IPS DF 6.9 (cell line): ENCODE data around the gene ATP13A2.

Experiments
- DNase-seq: peaks from one replicate; pipeline ENCODE4 v3.0.0-alpha.2; 2013; ENCODE audit warnings: low read depth, low spot score
- H3K27ac ChIP-seq: one replicate; pipeline ENCODE4 v1.5.1; 2013; ENCODE audit warnings: low read length, control low read depth
- H3K27me3 ChIP-seq: 2 replicates; pipeline ENCODE4 v1.6.1; 2013; ENCODE audit warnings: mild to moderate bottlenecking, low read length; ENCODE audit not compliant: control insufficient read depth, insufficient read depth
- H3K36me3 ChIP-seq: 2 replicates; pipeline ENCODE4 v1.6.1; 2013; ENCODE audit warnings: low read length; ENCODE audit not compliant: control insufficient read depth, insufficient read depth
- H3K4me1 ChIP-seq: 2 replicates; pipeline ENCODE4 v1.6.1; 2013; ENCODE audit warnings: low read length; ENCODE audit not compliant: control insufficient read depth, insufficient read depth
- H3K4me3 ChIP-seq: 2 replicates; pipeline ENCODE4 v1.5.1; 2013; ENCODE audit warnings: mild to moderate bottlenecking, low read length
- H3K9me3 ChIP-seq: 2 replicates; pipeline ENCODE4 v1.6.1; 2013; ENCODE audit warnings: low read length, inconsistent platforms; ENCODE audit not compliant: control insufficient read depth, insufficient read depth
- WGBS: extraction: QIAGEN DNeasy Blood & Tissue Kit; methylation state at CpG from one replicate; pipeline ENCODE4 v1.1.7; 2013; ENCODE audit warnings: mixed read lengths, missing lambda C conversion rate; ENCODE audit not compliant: insufficient read length, insufficient coverage; 5-methylcytosine and 5-hydroxymethylcytosine counted together

The ATP13A2 gene

DNA sequence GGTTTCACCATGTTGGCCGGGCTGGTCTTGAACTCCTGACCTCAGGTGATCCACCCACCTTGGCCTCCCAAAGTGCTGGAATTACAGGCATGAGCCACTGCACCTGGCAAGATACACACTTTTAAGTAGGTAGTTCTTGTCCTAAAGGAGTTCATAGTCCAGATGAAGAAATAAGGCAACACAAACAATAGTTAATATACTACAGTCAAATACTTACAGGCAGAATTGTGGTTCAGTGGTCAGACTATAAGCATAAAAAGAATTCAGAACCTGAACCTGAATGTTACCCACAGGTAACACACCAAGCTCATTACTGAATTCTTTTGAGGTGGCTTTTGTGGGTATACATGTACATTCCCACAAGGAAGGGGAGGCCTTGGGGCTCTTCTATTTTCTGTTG lies 40.3 kb upstream of the ATP13A2 start:
- WGBS, result no CpG with 5 or more reads among the region's 1 CpG
- Histone ChIP-seq H3K9me3 (no peaks in the 10 kb centered on the region), H3K4me3 (no peak overlapping the region), H3K27ac (no peak overlapping the region), H3K36me3 (peaks cover 2% of the 10 kb centered on the region; the same call in 1 of the 2 replicates), H3K4me1 (no peaks in the 10 kb centered on the region), H3K27me3 (no peaks in the 10 kb centered on the region)
- no peak for DNase-seq

DNA sequence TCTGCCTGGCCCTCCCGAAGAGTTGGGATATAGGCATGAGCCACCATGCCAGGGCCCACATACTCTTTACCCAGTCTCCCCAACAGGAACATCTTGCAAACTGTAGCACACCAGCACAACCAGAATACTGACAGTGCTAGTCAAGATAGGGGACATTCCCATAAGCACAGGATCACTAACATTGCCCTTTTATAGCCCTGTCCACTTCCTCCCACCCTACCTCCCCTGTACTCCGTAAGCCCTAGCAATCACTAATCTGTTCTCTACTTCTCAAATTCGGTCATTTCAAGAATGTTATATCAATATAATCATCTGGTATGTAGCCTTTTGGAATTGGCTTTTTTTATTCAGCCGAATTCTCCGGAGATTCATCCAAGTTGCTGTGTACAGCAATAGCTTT lies 36.2 kb upstream of the ATP13A2 start:
- Histone ChIP-seq H3K4me1 (no peaks in the 10 kb centered on the region), H3K27ac (no peak overlapping the region), H3K27me3 (no peaks in the 10 kb centered on the region), H3K36me3 (peaks cover 2% of the 10 kb centered on the region; the same call in 1 of the 2 replicates), H3K4me3 (no peak overlapping the region), H3K9me3 (no peaks in the 10 kb centered on the region)
- WGBS, result no CpG with 5 or more reads among the region's 5 CpGs
- DNase-seq, result no peak

DNA sequence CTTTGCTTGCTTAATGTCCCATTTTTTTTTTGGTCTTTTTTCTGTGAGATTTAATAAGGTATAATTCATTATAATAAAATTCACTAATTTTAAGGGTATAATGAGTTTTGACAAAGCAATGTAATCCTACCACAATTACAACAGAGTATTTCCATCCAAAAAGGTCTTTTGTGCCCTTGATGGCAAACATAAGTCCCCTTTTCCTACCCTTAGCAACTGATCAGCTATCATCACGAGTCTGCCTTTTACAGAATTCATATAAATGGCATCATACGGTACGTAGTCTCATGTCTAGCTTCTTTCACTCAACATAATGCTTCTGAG lies 34.6 kb upstream of the ATP13A2 start:
- Histone ChIP-seq H3K4me3 (no peak overlapping the region), H3K27me3 (no peaks in the 10 kb centered on the region), H3K27ac (no peak overlapping the region), H3K9me3 (no peaks in the 10 kb centered on the region), H3K36me3 (peaks cover 4% of the 10 kb centered on the region; the same call in 1 of the 2 replicates), H3K4me1 (no peaks in the 10 kb centered on the region)
- no CpG with 5 or more reads among the region's 3 CpGs for WGBS
- DNase-seq, result no peak

DNA sequence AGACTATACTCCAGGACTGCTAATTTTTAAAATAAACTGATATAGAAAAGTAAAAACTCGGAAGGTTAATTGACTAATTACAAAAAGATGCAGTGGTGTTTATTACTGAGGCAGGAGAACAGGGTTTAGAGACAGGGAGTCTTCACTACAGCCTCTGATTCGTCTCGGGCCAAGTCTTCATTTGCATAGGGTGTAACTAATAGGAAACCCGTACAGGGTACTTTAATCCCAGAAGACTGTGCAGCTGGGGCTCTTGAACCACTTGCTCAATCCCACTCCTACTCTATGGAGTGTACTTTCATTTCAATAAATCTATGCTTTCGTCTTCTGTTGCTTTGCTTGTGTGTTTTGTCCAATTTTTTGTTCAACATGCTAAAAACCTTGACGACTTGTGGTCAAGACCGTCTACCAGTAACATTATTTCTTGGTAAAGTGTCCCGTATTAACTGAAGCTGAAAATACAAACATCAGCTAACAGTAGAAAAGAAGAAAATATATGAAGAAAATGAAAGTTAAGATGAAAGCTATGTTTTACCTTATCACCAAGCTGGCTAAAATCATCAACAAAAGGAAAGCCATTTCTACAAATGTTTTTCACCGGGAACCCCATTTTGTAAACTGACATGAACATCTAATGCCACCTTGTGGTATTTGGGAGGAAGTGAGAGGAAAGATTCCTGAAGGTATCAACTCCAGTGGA lies 34.1 kb upstream of the ATP13A2 start:
- DNase-seq, result no peak
- Histone ChIP-seq H3K36me3 (peaks cover 4% of the 10 kb centered on the region; the same call in 1 of the 2 replicates), H3K4me3 (no peak overlapping the region), H3K27me3 (no peaks in the 10 kb centered on the region), H3K4me1 (no peaks in the 10 kb centered on the region), H3K9me3 (no peaks in the 10 kb centered on the region), H3K27ac (no peak overlapping the region)
- WGBS, result no CpG with 5 or more reads among the region's 9 CpGs

DNA sequence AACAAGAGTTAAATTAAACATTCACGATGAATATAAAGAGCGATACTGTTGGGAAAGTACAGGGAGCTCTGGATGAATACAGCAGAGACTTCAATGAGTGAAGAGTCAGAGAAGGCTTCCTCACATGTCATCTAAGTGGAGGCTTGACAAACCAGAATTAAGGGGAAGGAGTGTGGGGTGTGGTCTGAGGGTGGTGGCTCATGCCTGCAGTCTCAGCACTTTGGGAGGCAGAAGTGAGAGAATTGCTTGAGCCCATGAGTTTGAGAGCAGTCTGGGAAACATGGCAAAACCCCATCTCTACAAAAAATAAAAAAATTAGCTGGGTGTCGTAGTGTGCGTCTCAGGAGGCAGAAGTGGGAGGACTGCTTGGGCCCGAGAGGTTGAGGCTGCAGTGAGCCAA lies 33.4 kb upstream of the ATP13A2 start:
- no peak for DNase-seq
- Histone ChIP-seq H3K9me3 (no peaks in the 10 kb centered on the region), H3K4me1 (no peaks in the 10 kb centered on the region), H3K27me3 (no peaks in the 10 kb centered on the region), H3K4me3 (no peak overlapping the region), H3K36me3 (peaks cover 2% of the 10 kb centered on the region; the same call in 1 of the 2 replicates), H3K27ac (no peak overlapping the region)
- no CpG with 5 or more reads among the region's 5 CpGs for WGBS

DNA sequence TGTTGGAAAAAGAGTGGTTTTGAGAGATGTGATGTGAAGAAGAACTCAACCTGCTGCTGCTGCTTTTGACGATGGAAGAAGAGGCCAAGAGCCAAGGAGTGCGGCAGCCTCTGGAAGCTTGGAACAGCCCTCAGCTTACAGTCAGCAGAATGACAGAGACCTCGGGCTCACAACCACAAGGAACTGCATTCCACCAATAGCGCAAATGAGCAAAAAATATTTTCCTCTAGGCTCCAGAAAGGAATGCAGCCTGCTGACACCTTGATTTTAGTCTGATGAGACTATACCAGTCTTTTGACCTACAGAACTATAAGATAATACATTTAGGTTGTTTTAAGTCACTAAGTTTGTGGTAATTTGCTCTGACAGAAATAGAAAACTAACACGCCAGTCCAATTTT lies 31.9 kb upstream of the ATP13A2 start:
- H3K4me1 ChIP-seq, result no peaks in the 10 kb centered on the region
- H3K27me3 ChIP-seq, result no peaks in the 10 kb centered on the region
- H3K9me3 ChIP-seq, result no peaks in the 10 kb centered on the region
- no peak for DNase-seq
- no peak overlapping the region for H3K27ac ChIP-seq
- WGBS, result no CpG with 5 or more reads among the region's 5 CpGs
- H3K36me3 ChIP-seq, result peaks cover 2% of the 10 kb centered on the region; the same call in 1 of the 2 replicates
- H3K4me3 ChIP-seq, result no peak overlapping the region

DNA sequence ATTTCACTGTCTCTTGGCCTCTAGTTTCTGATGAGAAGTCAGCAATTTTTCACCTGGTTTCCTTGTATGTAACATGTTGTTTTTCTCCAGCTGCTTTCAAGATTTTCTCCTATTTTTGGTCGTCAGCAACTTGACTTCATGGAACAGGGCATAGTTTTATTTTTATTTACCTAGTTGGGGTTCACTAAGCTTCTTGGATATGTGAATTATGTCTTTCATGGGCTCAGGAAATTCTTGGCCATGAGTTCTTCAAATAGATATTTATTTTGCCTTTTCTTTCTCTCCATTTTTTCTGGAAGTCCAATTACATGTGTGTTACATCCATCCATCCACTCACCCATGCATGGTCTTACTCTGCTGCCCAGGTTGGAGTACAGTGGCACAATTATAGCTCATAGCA lies 28.4 kb upstream of the ATP13A2 start:
- H3K27ac ChIP-seq, result no peak overlapping the region
- H3K9me3 ChIP-seq, result no peaks in the 10 kb centered on the region
- no peaks in the 10 kb centered on the region for H3K4me1 ChIP-seq
- no peak overlapping the region for H3K4me3 ChIP-seq
- no peaks in the 10 kb centered on the region for H3K27me3 ChIP-seq
- peaks cover 2% of the 10 kb centered on the region; the same call in 1 of the 2 replicates for H3K36me3 ChIP-seq
- no peak for DNase-seq
- no CpG with 5 or more reads among the region's 1 CpG for WGBS

DNA sequence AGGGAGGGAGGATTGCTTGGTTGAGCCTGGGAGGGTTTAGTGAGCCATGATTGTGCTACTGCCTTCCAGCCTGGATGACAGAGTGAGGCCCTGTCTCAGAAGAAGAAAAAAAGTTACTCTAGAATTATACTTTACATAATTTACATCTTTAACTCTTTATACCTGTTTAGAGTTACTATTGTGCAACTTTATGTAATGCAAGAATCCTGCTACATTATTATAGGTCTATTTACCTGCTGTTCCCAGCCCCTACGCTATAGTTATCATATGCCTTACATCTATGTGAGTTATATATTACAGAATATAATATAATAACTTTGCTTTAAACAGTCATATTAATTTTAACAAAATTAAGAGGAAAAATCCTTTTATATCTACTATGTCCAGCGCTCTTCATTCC lies 27.8 kb upstream of the ATP13A2 start:
- no peak for DNase-seq
- no peak overlapping the region for H3K4me3 ChIP-seq
- H3K36me3 ChIP-seq, result peaks cover 2% of the 10 kb centered on the region; the same call in 1 of the 2 replicates
- no peaks in the 10 kb centered on the region for H3K4me1 ChIP-seq
- no peaks in the 10 kb centered on the region for H3K9me3 ChIP-seq
- no peaks in the 10 kb centered on the region for H3K27me3 ChIP-seq
- no peak overlapping the region for H3K27ac ChIP-seq
- WGBS, result no CpG with 5 or more reads among the region's 2 CpGs

DNA sequence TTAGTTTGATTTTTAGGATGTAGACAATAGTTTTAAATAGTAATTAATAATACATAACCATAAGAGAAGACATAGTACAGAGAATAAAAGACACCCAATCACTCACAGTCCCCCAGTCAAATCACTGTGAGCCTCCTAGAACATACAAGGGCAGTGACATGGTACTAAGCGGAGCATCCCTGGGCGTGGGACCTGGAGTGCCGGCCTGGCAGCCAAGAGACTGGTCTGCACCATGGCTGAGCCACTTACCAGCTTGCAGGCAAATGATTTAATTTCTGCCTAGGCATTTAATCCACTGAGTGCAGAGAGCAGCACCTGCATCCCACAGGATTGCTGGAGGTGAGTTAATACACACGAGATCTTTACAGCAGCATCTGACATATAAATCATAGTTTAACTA lies 21.8 kb upstream of the ATP13A2 start:
- no CpG with 5 or more reads among the region's 4 CpGs for WGBS
- Histone ChIP-seq H3K4me3 (no peak overlapping the region), H3K27ac (no peak overlapping the region), H3K4me1 (no peaks in the 10 kb centered on the region), H3K27me3 (no peaks in the 10 kb centered on the region), H3K36me3 (peaks cover 4% of the 10 kb centered on the region; the same call in 1 of the 2 replicates), H3K9me3 (no peaks in the 10 kb centered on the region)
- DNase-seq, result no peak

DNA sequence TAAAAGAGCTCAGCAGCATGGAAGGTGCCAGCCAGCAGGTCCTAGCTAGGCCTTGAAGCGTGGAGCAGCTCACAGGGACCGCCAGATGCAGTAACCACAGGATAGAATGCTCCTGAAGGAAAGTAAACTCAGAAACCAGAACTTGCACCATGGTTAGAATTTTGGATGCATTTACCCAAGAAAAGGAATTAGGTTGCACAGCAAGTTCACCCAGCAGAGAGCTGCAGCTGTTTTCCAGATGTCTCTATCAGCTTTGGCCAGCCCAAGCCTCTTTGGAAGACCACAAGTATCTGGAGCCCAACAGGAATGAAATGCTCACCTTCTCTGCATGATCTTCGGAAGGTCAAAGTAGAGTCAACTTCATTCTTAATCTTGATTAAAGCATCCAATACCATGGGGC lies 21.0 kb upstream of the ATP13A2 start:
- Histone ChIP-seq H3K27ac (no peak overlapping the region), H3K36me3 (peaks cover 4% of the 10 kb centered on the region; the same call in 1 of the 2 replicates), H3K27me3 (no peaks in the 10 kb centered on the region), H3K4me3 (no peak overlapping the region), H3K9me3 (no peaks in the 10 kb centered on the region), H3K4me1 (no peaks in the 10 kb centered on the region)
- no CpG with 5 or more reads among the region's 3 CpGs for WGBS
- no peak for DNase-seq

DNA sequence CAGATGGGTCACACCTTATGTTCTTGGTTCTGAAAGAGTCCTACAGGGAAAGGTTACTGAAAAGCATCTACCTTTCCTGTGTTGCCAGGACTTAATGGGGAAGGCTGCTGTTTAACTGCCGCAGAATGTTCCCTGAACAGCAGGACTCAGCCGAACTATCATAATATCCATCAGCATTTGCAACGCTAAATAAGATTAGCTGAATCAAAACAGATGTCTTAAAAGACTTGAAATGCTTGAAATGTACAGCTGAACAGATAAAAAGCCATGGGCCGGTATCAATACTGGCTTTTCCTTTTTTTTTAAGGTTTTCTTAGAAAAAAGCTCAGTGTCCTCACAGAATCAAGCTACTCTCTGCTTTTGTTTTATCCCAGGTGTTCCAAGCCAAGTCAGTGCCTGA lies 19.7 kb upstream of the ATP13A2 start:
- no CpG with 5 or more reads among the region's 4 CpGs for WGBS

More for the DNA sequence above, 19.7 kb upstream of the ATP13A2 start:
- DNase-seq, result no peak
- Histone ChIP-seq H3K27ac (no peak overlapping the region), H3K4me3 (no peak overlapping the region), H3K36me3 (peaks cover 12% of the 10 kb centered on the region; the same call in 1 of the 2 replicates), H3K4me1 (no peaks in the 10 kb centered on the region), H3K27me3 (no peaks in the 10 kb centered on the region), H3K9me3 (no peaks in the 10 kb centered on the region)
